GM21619 (cell line): ENCODE results near the gene ULBP3.
"Not testable (repeated sequence)": the region's sequence is repeated elsewhere in the genome, so short reads cannot be mapped to it uniquely, and the experiment has no call there.

ENCODE experiments used
- ATAC-seq: cut with Tn5 transposase; IDR thresholded peaks from one replicate; pipeline ENCODE4 v1.9.1; 2021; ENCODE audit not compliant: unreplicated experiment

Gene ULBP3

GRCh38 chr6:150043501-150044412, 25.2 kb downstream of the ULBP3 start:
- no peak for ATAC-seq

DNA sequence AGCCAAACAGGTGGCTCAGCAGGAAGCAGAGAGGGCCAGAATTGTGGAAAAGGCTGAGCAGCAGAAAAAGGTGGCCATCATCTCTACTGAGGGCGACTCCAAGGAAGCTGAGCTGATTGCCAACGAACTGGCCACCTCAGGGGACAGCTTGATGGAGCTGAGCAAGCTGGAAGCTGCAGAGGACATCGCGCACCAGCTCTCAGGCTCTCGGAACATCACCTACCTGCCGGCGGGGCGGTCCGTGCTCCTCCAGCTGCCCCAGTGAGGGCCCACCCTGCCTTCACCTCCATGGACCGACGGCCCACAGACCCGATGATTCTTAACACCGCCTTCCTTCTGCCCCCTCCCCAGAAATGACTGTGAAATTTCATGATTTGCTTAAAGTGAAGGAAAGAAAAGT, 25.8 kb downstream of the ULBP3 start:
- ATAC-seq, result no peak

DNA sequence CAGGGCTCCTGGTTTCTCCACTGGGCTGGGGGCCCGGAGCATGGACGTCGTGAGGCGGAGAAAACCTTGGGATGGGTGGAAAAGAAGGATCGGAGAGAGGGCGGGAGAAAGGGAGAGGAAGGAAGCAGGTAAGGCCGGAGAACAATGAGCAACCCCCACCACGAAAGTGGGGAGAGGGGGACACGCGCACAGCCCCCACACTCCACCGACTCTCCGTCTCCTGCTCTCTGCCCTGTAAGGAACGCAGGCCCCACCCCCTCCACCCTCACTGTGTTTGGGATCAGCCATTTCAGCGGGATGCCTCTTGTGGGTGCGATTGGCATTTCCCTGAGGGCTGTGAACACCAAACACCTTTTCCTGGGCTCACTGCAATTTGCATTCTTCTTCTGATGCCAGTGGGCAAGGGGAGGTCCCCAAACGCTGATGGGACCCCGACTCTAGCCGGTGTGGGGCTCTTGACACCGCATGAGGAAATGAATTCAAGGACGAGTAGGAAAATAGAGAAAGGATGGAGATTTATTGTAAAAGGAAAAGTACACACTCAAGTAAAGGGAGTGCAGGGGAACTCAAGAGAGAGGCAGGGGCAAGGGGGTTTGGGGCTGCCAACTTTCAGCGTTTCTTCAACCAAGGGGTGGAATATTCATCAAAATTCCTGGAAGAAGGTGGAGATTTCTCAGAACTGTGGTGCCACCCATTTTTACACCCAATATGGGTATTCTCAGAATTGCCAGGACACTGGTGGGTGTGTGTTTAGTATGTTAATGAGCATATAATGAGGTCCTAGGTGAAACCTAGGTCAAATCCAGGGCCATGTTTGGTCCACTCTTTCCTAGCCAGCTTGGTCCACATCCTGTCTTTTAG, 30.5 kb downstream of the ULBP3 start:
- no peak for ATAC-seq

- ATAC-seq, result no peak
Observed at GRCh38 chr6:150037526-150038201, 31.3 kb downstream of the ULBP3 start.

GRCh38 chr6:150036081-150036480, 32.8 kb downstream of the ULBP3 start:
- no peak for ATAC-seq

GRCh38 chr6:150033207-150033771, 35.6 kb downstream of the ULBP3 start:
- no peak for ATAC-seq

DNA sequence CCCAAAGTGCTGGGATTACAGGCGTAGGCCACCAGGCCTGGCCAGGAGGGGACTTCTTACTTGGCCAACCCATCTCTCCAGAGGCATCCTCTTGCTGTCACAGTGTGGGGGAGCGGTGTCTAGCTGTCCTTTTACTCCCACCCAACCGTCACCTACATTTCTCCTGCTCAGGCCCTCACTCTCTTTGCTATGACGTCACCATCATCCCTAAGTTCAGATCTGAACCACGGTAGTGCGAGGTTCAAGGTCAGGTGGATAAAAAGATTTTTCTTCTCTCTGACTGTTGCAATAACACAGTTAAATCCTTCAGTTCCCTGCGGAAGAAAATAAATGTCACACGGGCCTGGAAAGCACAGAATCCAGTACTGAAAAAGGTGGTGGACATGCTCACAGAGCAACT, 36.3 kb downstream of the ULBP3 start:
- no peak for ATAC-seq

DNA sequence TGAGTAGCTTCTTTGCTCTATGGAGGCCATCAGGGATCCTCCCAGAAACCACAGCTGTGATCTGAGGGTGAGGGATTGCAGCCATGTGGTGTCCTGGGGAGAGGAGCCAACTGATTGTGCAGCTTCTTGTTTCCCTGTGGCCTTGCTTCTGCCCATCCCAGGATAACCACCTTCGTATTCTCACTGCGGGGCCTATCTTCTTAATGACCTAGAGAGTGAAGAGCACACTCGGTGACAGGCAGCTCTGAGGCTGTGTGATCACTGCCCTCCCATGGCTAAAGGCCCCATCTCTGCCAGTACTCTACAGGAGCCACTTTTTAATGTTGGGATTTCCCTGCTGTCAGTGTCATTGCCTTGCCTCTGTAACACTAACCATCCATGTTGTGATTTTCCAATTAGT, 38.3 kb downstream of the ULBP3 start:
- no peak for ATAC-seq

DNA sequence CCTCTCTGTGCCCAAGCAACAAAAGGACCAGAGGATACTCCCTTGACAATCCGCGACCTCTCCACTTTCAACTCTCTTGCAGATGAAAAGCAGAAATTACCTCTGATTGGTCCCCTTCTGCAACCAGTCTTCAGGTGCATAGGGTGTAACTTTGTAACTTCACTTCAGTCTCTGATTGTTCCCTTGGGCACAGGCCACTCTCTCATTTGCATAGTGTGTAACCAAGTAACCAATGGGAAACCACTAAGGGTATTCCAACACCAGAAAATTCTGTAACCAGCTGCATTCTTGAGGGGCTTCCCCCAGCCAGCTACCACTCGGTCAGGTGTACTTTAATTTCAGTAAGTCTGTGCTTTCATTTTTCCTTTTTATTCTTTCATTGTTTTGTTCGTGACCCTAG, 39.2 kb downstream of the ULBP3 start:
- ATAC-seq, result no peak

GRCh38 chr6:150029276-150029675, 39.6 kb downstream of the ULBP3 start:
- no peak for ATAC-seq

- no peak for ATAC-seq
Observed at GRCh38 chr6:150028799-150029198, 40.1 kb downstream of the ULBP3 start.

GRCh38 chr6:150027806-150028565, 40.9 kb downstream of the ULBP3 start:
- ATAC-seq, result no peak

DNA sequence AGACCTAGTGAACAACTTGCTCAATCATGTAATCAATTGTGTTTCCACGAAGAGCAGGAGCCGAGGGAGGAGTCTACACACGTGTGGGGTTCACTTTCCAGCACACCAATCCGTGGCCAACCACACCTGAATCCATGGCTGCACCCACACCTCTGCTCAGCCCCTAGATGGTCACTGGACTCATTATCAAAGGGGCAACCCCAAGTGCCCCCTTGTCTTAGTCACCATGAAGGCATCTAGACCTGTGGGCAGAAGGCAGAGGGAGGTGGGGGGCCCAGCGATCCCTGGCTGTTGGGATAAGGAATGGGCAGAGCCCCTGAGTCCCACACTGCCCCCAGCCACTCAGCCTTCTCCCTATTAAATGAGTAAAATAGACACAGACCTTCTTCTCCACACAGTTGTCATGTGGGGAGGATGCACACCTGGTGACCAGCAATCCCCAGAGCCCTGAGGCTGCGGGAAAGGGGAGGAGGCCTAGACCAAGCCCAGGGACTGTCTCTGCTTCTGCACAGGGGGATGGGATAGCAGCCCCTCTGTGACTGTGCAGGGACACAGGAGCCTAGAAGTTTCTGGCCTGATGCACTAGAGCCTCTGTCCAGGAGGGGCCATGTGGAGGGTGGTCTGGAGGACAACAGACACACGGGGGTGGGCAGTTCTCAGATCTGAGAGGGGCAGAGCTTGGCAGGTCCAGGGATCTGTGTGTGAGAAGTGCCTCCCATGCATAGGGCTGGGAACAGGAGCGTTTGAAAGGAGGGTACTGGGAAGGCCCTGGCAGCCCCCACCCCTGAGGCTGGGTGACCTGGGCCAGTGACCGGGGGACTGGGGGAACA, 41.7 kb downstream of the ULBP3 start:
- ATAC-seq, result no peak

GRCh38 chr6:150025201-150025917, 43.6 kb downstream of the ULBP3 start, which contains the start of gene RAET1L:
RAET1L (minus strand) TSS chr6:150025532; CDS start chr6:150025471, 61 bp downstream.
- no peak for ATAC-seq

- ATAC-seq, result no peak
Observed at GRCh38 chr6:150024646-150025155, 44.2 kb downstream of the ULBP3 start.

DNA sequence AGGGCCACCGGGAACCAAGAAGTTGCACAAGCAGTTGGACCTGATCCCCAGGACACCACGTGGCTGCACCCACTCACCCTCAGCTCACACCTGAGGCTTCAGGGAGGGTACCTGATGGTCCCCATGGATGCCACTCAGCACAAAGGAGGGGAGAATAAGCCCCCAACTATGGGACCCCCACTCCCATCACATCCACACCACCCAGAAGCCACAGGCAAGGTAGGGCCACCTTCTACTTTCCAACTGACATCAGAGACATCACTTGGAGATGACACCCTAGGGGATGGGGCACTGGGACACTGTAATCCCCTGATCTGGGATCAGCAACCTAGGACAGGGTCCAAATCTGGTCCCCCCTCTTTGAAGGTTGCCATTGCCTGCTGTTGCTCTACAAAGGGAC, 44.9 kb downstream of the ULBP3 start:
- not testable (repeated sequence) for ATAC-seq

DNA sequence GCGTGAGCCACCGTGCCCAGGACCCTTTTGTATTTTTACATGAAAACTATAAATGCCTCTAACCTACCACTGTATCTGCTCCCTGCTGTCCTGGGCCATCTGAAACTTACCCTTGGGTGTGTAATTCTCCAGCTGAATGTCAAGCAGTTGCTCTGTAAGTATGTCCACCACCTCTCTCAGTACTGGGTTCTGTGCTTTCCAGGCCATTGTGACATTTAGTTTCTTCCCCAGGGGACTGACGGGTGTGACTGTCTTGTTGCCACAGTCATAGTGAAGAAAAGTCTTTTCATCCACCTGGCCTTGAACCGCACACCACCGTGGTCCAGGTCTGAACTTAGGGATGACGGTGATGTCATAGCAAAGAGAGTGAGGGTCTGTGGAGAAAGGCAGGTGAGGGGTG, 47.1 kb downstream of the ULBP3 start:
- not testable (repeated sequence) for ATAC-seq

GRCh38 chr6:150018846-150019580, 49.9 kb downstream of the ULBP3 start:
- no peak for ATAC-seq
